GM21390 (cell line): ENCODE results near the gene OOSP3.
"Not testable (repeated sequence)": the region's sequence is repeated elsewhere in the genome, so short reads cannot be mapped to it uniquely, and the experiment has no call there.

Experiments used
- ATAC-seq: cut with Tn5 transposase; IDR thresholded peaks from one replicate; pipeline ENCODE4 v1.9.1; 2021; ENCODE audit not compliant: unreplicated experiment

OOSP3 gene

DNA sequence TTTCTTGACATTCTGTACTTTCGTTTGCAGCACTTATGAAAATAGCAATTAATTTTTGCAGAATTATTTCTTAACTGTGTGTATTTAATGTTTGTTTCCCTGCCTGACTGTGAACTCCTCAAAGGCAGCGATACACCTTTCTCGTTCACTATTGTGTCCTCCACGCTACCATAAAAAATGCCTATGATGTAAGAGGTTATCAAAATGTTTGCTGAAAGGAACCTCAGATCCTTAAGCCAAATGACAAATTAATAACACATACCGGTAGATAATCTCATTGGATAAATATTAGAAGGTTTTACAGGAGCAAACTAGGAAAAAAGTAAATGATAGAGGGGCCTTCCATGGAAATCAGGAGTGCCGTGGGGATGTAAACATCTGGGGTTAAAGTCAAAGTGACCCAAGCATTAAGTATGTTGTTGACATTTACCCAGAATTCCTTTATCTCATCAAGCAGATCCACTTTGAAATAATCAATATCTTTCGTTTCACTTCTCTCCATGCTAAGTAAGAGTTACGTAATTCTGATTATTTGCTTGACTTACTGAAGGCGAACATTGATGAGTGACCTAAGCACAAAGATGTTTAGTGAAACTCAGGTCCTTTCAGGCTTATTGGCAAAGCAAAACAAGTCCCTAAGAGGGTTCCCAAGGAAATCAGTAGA, 2.6 kb upstream of the OOSP3 start:
- no peak for ATAC-seq

DNA sequence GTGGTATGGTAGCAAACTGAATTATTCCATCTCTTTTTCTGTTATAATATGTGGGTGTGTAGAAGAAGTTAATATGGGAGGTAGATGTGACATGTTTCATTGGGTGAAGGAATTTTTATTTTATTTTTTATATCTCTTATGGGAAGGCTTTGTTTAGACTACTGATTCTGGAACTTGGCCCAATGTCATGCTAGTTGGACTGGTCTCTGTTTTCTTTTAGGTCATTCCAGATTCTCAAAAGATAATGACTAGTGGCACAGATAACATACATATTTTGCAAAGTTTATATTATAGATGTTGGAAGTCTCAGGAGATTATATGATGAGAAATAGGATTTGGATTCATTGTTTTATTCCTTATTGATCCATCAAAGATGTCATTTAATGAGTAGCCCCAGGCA, 1.3 kb upstream of the OOSP3 start:
- ATAC-seq: no peak

DNA sequence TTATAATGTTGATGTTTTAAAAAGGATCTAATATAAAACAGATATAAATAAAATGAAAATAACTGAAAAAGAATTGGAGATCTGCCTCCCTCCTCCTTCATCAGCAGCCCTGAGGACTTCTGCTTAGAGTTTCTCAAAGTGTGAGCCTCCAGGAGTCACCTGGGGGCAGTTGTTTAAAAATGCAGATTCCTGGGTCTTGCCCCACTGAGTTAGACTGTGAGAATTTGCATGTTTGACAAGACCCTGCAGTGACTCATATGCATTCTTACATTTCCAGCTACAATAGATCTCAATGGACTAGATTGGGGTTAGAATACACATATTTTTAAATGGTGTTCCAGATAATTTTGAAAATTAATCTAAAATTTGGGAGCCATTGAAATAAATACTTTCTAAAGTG, 798 bp upstream of the OOSP3 start:
- ATAC-seq: no peak

DNA sequence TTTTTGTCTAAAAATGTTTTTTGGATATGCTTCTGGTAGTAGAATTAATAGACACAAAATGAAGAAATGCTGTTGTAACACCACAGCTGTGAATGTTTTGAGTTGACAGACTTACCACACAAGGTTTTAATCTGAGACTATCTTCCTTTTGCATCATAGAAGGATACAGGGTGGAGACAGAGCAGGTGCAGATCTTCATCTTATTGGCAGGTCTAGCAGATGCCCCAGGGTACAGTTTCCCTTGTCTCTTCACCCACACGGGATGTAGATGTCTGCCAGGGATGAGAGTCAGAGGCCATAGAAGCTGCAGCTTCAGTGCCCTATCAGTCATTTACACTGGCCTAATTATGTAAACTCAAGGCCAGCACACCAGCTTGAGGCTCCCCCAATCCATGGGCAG, 985 bp downstream of the OOSP3 start:
- ATAC-seq: no peak

DNA sequence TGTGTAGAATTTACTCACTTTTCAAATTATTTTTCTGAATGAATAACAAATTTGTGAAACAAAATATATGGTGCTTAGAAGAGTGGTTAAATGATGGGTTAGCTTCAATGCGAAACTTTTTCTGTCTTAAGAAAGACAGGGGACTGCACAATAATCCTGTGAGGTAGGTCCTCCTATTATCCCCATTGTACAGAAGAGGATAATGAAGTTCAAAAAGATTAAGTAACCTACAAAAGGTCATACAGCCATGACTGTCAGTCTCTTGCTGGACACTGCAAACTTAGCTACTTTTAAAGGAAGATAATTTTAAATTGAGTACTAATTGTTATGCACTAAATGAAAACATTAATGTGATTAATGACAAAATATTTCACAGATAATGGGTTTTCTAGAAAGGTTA, 5.0 kb downstream of the OOSP3 start:
- no peak for ATAC-seq

DNA sequence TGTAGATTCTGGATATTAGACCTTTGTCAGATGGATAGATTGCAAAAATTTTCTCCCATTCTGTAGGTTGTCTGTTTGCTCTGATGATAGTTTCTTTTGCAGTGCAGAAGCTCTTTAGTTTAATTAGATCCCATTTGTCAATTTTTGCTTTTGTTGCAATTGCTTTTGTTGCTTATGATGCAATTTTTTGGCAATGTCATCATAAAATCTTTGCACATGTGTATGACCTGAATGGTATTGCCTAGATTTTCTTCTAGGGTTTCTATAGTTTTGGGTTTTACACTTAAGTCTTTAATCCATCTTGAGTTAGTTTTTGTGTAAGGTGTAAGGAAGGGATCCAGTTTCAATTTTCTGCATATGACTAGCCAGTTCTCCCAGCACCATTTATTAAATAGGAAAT, 8.6 kb downstream of the OOSP3 start:
- not testable (repeated sequence) for ATAC-seq

DNA sequence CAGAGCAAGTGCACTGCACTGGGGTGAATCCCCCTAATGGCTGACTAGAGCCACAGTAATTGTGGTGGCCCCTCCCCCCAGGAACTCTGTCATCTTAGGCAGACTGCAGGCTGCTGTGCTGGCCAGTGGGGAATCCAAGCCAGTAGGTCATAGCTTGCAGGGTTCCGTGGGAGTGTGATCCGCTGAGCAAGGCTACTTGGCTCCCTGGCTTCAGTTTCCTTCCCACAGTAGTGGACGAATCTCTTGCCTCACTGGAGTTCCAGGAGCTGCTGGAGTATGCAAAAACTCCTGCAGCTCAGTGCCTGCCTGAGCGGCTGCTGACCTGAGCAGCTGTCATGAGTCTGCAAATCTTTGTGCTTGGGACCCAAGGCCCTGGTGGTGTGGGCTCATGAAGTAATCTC, 13.2 kb downstream of the OOSP3 start:
- no peak for ATAC-seq

DNA sequence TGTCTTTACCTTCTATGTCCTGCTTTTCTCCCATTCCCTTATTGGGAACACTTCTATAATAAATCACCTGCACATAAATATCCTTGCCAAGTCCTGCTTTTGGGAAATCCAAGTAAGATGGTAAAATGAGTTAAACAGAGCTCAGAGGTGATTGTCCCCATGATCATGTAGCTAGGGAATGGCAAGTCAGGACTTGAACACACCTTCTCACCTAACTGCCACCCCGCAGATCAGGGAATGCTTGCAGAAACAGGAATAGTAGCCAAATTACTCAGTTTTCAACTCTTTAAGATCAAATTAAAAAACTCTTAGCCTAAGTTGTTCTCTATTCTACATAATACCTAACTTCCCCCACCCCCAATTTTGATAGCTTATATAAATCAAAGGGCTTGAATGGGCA, 16.0 kb downstream of the OOSP3 start:
- ATAC-seq: no peak

DNA sequence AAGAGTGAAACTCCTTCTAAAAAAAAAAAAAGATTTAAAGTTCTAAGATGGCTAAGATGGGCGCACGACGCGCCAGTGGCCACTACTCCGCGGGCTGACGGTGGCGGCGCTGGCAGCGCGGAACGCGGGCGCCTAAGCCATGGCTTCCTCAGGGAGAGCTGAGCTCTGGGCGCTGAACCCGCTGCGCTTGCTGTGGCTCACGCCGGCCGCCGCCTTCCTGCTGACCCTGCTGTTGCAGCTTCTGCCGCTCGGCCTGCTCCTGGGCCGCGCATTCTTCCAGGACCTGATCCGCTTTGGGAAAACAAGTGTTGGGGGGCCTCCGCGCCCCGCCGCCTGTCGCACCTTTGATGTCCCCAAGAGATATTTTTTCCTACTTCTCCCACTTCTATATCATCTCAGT, 19.5 kb downstream of the OOSP3 start:
- ATAC-seq: no peak

DNA sequence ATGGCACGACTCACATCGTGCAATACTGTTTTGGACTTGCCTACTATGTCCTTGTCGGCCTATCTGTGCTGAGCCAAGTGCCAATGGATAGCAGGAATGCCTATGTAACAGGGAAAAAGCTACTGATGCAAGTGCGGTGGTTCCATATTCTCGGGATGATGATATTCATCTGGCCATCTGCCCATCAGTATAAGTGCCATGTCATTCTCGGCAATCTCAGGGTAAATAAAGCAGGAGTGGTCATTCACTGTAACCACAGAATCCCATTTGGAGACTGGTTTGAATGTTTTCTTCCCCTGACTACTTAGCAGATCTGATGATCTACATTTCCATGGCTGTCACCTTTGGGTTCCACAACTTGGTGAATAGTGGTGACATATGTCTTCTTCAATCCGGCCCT, 20.1 kb downstream of the OOSP3 start:
- no peak for ATAC-seq

DNA sequence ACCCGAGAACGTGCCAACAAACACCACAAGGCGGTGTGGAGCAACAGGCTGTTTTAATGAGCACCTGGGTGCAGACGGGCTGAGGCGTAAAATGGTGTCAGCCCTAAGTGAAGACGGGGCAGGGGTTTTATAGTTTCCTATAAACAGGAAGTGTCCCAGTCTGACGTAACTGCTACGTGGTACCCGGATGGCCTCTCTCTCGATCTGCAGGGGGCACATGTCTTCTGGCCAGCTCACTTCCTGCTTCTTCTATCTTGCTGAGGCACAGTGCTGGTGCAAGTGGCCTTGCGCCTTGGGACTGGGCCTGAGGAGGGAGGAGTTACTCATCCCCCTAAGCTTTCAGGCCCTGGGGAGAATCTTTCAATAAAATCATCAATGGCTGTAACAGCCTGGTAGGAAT, 20.9 kb downstream of the OOSP3 start:
- ATAC-seq: no peak

DNA sequence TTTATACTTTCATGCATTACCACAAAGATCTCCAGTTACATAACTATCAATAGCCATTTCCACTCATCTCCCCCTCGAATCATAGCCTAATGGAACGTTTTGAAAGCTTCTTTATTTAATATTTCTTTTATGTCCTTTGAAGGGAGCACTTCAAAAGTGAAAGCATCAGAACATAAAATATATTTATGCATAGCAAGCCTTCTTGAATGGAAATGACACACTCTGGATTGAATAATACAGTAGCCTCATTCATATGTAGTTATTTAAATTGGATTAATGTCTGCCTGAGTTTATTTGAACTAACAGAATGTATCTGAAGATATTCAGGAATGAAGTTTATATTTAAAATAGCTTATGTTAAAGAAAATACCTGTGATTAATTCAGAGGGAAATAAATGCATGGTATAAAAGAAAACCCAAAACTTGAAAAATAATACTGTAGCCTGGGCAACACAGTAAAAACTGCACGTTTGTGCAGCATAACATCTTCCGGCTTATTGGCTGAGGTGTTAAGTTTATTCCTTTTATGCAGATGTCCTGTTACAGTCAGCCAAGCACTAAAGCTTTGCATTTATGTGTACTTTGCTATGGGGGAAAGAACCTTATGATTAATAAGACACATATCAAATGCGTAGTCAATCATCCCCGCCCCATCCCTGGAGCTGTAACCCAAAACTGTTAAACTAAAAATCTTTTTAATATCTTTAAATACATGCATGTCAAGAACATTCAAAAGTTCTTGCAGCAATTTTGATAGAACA, 22.0 kb downstream of the OOSP3 start:
- ATAC-seq: no peak

DNA sequence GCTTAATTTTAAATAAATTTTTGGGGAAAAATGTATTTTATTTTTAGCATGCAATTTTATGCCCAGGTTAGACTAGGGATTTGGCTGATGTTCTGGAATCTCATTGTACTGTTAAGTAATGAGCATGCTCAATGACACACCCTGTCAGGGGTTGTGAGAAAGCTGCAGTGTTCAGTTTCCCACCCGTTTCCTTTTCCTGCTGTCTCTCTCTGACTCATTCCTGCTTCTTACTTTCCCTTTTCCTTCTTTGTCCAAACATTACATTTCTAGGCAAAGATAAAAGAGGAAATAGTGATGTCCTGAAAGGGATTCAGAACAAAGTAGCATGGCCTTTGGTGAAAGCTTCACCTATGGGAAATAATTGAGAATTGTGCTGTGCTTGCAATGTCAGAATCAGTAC, 22.7 kb downstream of the OOSP3 start:
- ATAC-seq: no peak

DNA sequence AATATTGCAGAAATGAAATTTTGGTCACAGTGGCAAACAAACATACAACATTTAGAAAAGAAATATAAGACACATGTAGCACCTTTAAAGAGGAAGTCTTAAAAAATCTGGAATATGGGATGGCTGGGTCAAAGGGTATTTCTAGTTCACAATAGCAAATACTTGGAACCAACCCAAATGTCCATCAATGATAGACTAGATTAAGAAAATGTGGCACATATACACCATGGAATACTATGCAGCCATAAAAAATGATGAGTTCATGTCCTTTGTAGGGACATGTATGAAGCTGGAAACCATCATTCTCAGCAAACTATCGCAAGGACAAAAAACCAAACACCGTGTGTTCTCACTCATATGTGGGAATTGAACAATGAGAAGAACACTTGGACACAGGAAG, 25.0 kb downstream of the OOSP3 start:
- not testable (repeated sequence) for ATAC-seq

DNA sequence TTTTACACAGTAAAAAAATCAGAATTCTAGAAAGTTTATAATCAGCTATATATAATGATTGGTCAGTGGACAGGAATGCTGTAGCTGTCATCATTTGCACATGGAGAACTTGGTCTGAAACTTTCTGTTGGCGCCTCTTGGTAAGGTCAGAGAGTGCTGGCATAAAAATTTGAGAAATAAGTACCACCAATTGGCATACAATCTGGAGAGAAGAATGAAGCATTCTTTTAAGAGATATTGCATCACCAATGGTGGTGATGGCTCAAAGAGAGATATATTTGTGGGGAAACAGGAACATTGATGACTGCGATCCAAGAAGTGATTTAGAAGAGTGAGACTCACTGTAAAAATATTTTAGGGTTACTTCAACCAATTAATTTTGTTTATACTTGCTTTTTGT, 39.9 kb downstream of the OOSP3 start:
- no peak for ATAC-seq

DNA sequence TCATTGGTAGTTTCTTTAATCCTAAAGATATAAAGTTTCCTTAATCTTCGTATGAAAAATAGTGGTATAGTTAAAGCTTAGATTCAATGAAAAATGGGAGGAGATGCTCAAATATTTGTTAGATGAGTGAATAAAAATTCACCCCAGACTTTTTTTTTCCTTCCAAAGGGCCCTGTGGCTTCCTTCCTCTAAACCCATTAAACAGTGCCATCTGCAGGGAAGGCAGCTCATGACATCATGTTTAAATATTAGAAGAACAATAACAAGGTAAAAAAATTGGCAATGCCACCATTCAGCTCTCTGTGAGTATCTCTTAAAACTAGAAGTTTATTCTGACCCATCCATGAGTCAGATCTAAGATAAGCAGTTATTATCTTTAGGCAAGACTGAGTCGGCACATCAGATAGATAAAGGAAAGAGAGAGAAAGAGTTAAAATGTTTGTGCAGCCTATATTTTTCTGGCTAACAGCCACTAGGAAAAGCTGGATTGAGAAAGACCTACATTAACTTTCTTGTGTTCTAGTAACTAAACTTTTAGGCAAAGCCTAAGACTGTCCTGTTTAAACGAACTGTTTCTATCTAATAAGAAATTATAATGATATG, 40.5 kb downstream of the OOSP3 start:
- no peak for ATAC-seq

DNA sequence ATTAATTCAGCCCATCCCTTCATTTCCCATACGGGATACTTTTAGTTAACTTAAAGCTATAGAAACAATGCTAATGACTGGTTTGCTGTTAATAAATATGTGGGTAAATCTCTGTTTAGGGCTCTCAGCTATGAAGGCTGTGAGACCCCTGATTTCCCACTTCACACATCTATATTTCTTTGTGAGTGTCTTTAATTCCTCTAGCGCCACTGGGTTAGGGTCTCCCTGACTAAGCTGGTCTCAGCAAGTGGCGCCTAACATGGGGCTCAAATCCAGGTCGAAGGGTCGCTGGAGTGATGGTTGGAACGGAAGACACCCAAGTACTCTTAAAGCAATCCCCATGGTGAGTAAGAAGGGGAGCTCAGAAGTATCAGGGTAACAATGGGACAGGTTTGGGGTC, 45.2 kb downstream of the OOSP3 start:
- ATAC-seq: no peak

DNA sequence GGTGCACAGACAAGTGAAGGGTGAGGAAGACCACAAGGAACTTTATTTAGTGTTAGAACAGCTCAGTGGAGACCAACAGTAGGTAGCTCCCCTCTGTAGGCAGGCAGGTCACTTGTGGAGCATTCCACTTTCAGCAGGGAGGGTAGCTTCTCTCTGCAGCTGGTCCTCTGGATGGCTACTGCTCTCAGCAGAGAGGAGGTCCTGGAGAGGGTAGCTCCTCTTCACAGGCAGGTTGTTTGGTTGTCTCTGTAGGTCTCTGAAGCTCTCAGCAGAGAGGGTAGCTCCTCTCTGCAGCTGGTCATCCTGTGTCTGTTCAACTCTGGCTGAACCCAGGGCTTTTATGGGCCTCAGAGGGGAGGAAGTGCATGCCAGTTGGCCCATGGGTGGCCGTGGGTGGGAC, 53.1 kb downstream of the OOSP3 start:
- ATAC-seq: no peak

DNA sequence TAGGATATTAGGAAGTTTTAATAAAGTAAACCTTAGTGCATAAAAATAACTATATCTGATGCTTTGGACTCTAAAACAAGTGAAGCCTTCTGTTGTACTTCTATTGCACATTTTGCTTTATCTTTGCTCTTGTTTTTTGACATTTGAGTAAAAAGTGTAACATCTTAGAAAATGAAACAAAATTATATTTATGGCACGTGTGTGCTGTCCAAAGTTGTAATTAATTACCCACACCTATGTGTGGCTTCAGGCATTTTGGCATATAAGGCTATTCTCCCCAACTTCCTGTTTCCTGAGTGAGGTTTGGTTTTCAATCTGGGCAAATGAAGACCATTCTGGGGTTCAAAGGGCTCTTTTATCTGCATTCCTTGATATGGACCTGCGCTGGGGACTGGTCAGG, 59.5 kb downstream of the OOSP3 start, which contains the start of gene OOSP1:
TSS of gene OOSP1 (plus strand) at position 301 of the 400 bp plus-strand sequence. CDS start at position 324, 23 bp downstream.
- ATAC-seq: no peak

DNA sequence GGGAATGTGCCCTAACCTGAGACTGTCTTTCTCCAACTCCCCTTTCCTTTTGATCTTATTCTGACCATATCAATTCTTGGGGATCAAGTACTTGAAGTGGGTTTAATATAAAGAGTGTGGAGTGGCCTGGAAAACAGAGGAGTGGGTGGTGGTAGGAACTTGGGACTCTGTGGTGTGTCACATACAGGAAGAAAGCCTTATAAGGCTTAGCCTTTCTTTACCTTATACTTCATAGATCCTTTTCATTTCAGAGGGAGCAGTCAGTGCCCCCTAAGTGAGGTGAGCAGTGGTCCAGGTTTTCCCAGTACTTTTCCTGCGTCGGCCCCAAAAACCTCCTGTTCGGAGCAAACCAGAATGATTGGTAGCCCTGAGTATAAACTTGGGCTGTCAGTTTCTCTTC, 60.1 kb downstream of the OOSP3 start:
- no peak for ATAC-seq

DNA sequence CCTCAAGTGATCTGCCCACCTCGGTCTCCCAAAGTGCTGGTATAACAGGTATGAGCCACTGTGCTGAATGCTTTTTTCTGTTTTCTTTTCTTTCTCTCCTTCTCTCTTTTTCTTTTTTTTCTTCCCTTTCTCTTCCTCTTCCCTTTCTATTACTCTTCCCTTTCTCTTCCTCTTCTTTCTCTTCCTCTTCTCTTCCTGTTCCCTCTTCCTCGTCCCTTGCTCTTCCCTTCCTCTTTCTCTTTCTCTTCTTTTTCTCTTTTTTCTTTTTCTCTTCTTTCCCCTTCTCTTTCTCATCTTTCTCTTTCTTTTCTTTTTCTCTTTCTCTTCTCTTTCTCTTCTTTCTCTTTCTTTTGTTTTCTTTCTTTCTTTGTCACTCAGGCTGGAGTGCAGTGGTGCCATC, 60.9 kb downstream of the OOSP3 start:
- no peak for ATAC-seq

DNA sequence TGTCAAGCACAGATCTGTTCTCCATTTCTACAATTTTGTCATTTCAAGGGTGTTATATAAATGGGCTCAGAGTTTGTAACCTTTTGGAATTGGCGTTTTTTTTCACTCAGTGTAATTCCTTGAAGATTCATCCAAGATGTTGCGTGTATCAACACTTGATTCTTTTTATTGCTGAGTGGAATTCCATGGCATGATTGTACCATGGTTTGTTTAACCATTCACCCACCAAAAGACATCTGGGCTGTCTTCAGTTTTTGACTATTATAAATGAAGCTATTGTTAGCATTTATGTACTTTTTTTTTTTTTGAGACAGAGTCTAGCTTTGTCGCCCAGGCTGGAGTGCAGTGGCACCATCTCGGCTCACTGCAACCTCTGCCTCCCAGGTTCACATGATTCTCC, 62.5 kb downstream of the OOSP3 start:
- no peak for ATAC-seq
